OCI-LY1 (cell line): ENCODE data around the gene SH3BP5L.
A peak's percentile ranks its signal among the peaks of the same experiment; 100 is the strongest.

Source experiments
- H2AFZ ChIP-seq: fragments of 200-600 bp; sonication (generic), shearing (Covaris generic); 2 replicates; pipeline ENCODE4 v1.6.0; 2014; ENCODE audit warnings: antibody characterized with exemption, mild to moderate bottlenecking, low read length
- H3F3A ChIP-seq: fragments of 200-600 bp; sonication (generic), shearing (Covaris generic); 2 replicates; pipeline ENCODE4 v1.6.0; 2014; ENCODE audit warnings: mild to moderate bottlenecking, antibody characterized with exemption, low read length, moderate library complexity; ENCODE audit not compliant: insufficient read depth
- H3K27ac ChIP-seq: fragments of 200-600 bp; sonication (generic); 2 replicates; pipeline ENCODE4 v1.5.1; 2014; ENCODE audit warnings: low read length, mixed run types, mild to moderate bottlenecking, low read depth; ENCODE audit not compliant: poor library complexity, severe bottlenecking
- H3K27me3 ChIP-seq: fragments of 200-600 bp; sonication (generic); 2 replicates; pipeline ENCODE4 v1.6.0; 2014; ENCODE audit warnings: antibody characterized with exemption, mild to moderate bottlenecking, low read length, moderate library complexity; ENCODE audit not compliant: insufficient read depth
- H3K36me3 ChIP-seq: fragments of 200-600 bp; sonication (generic); 2 replicates; pipeline ENCODE4 v1.6.1; 2014; ENCODE audit warnings: mild to moderate bottlenecking, antibody characterized with exemption, low read length, moderate library complexity, mixed read lengths; ENCODE audit not compliant: insufficient read depth
- H3K4me1 ChIP-seq: fragments of 200-600 bp; sonication (generic); 2 replicates; pipeline ENCODE4 v1.5.1; 2014; ENCODE audit warnings: mild to moderate bottlenecking, low read length, moderate library complexity; ENCODE audit not compliant: insufficient read depth, severe bottlenecking
- H3K4me2 ChIP-seq: fragments of 200-600 bp; sonication (generic), shearing (Covaris generic); 2 replicates; pipeline ENCODE4 v1.6.1; 2014; ENCODE audit warnings: low read length
- H3K4me3 ChIP-seq: fragments of 200-600 bp; sonication (generic); 2 replicates; pipeline ENCODE4 v1.5.1; 2014; ENCODE audit warnings: low read length, low read depth, mild to moderate bottlenecking, mixed read lengths; ENCODE audit not compliant: poor library complexity, severe bottlenecking
- H3K79me2 ChIP-seq: fragments of 200-600 bp; shearing (Covaris generic); 2 replicates; pipeline ENCODE4 v1.6.1; 2016; ENCODE audit warnings: mixed run types, low read length, mixed read lengths; ENCODE audit not compliant: insufficient read depth
- H3K9ac ChIP-seq: fragments of 200-600 bp; sonication (generic), shearing (Covaris generic); 2 replicates; pipeline ENCODE4 v1.6.1; 2014; ENCODE audit warnings: mild to moderate bottlenecking, low read length, mixed read lengths
- H3K9me2 ChIP-seq: fragments of 200-600 bp; sonication (generic), shearing (Covaris generic); 2 replicates; pipeline ENCODE4 v1.6.1; 2014; ENCODE audit warnings: low read depth, mild to moderate bottlenecking, low read length, mixed read lengths
- H3K9me3 ChIP-seq: fragments of 200-600 bp; shearing (Covaris generic); 2 replicates; pipeline ENCODE4 v1.6.1; 2014; ENCODE audit warnings: low read length, mixed read lengths
- H4K20me1 ChIP-seq: fragments of 200-600 bp; sonication (generic), shearing (Covaris generic); 2 replicates; pipeline ENCODE4 v1.6.0; 2016; ENCODE audit warnings: mild to moderate bottlenecking, low read length; ENCODE audit not compliant: insufficient read depth
- CTCF ChIP-seq: fragments of 200-600 bp; sonication (generic), shearing (Covaris generic); IDR thresholded peaks from 2 replicates; pipeline ENCODE4 v1.5.1; 2017; ENCODE audit warnings: mild to moderate bottlenecking, antibody characterized with exemption, low read length, moderate library complexity, mixed read lengths
- EZH2 ChIP-seq: fragments of 200-600 bp; sonication (generic), shearing (Covaris generic); IDR thresholded peaks from 2 replicates; pipeline ENCODE4 v1.8.0; 2017; ENCODE audit warnings: borderline replicate concordance, mixed run types, mild to moderate bottlenecking, antibody characterized with exemption, low read length, moderate library complexity, mixed read lengths

The SH3BP5L gene

GRCh38 chr1:248838357-248839167, 12.8 kb upstream of the SH3BP5L start:
- H3K27ac ChIP-seq, result peak overlapping the region; percentile 73
- H3K36me3 ChIP-seq, result no peaks in the 10 kb centered on the region
- H3K4me3 ChIP-seq, result peak overlapping the region; percentile 84
- H4K20me1 ChIP-seq, result no peaks in the 10 kb centered on the region
- peak overlapping the region; percentile 78 for H3K4me2 ChIP-seq
- H3F3A ChIP-seq, result no peaks in the 10 kb centered on the region
- no peaks in the 10 kb centered on the region for H3K79me2 ChIP-seq
- H3K4me1 ChIP-seq, result peaks cover 23% of the 10 kb centered on the region
- no peaks in the 10 kb centered on the region for H3K9me2 ChIP-seq
- no peaks in the 10 kb centered on the region for H3K27me3 ChIP-seq
- no peak for TF ChIP-seq EZH2
- no peak overlapping the region for H2AFZ ChIP-seq
- peak overlapping the region; percentile 84 for H3K9ac ChIP-seq
- H3K9me3 ChIP-seq, result no peaks in the 10 kb centered on the region

- Histone ChIP-seq H3K9ac (peak within 1 kb of the TSS; percentile 84), H3K4me1 (peaks cover 23% of the 10 kb centered on the region), H4K20me1 (no peaks in the 10 kb centered on the region), H3K36me3 (no peaks in the 10 kb centered on the region), H3K79me2 (no peaks in the 10 kb centered on the region), H3F3A (no peaks in the 10 kb centered on the region), H3K4me3 (peak within 1 kb of the TSS; percentile 84), H2AFZ (0 out of 2 replicates have a peak within 1 kb of the TSS, but pooled peaks have one; percentile 28), H3K9me3 (no peaks in the 10 kb centered on the region), H3K4me2 (peak within 1 kb of the TSS; percentile 78), H3K27ac (peak within 1 kb of the TSS; percentile 73), H3K27me3 (no peaks in the 10 kb centered on the region), H3K9me2 (no peaks in the 10 kb centered on the region)
- TF ChIP-seq EZH2 (no peak), CTCF (no peak)
Measured at GRCh38 chr1:248837781-248838356, 12.2 kb upstream of the SH3BP5L start, which contains the start of gene ZNF672. TSS of gene ZNF672 (plus strand) at chr1:248838224. CDS start at chr1:248847275, 9,051 bp downstream.

- H3K27ac ChIP-seq, result no peak overlapping the region
- no peaks in the 10 kb centered on the region for H3K79me2 ChIP-seq
- H4K20me1 ChIP-seq, result no peaks in the 10 kb centered on the region
- H3F3A ChIP-seq, result no peaks in the 10 kb centered on the region
- 0 out of 2 replicates have a peak overlapping the region, but pooled peaks have one; percentile 28 for H2AFZ ChIP-seq
- H3K9me3 ChIP-seq, result no peaks in the 10 kb centered on the region
- peak overlapping the region; percentile 84 for H3K9ac ChIP-seq
- no peaks in the 10 kb centered on the region for H3K9me2 ChIP-seq
- peaks cover 23% of the 10 kb centered on the region for H3K4me1 ChIP-seq
- no peaks in the 10 kb centered on the region for H3K27me3 ChIP-seq
- no peaks in the 10 kb centered on the region for H3K36me3 ChIP-seq
- H3K4me3 ChIP-seq, result peak overlapping the region; percentile 84
- peak overlapping the region; percentile 78 for H3K4me2 ChIP-seq
- TF ChIP-seq CTCF, result no peak
- no peak for TF ChIP-seq EZH2
Measured at GRCh38 chr1:248837045-248837780, 11.5 kb upstream of the SH3BP5L start.
